Melanocyte of skin (primary cell): Measurements from ENCODE around the gene ST7L. TPM values are rescaled to one million over a fixed set of nuclear protein-coding genes. Genes with fewer than 3 reads are reported as not detected.

ENCODE experiments used
- small RNA-seq, 2 donors: library from RNA; depleted of rRNA; stranded (forward); fragments of <200 nt; gene quantifications; one replicate each; pipeline ENCODE3, GENCODE V24; 2012
- total RNA-seq, 2 donors: library from RNA; depleted of rRNA; stranded (reverse); fragments of >200 nt; gene quantifications; 2 replicates each; pipeline ENCODE4 v1.2.3, GENCODE V29; 2012

ST7L gene
- total RNA-seq: 10 to 100 TPM; 20.6 to 26.6 TPM

GRCh38 chr1:112618721-112619517, at the start of gene ST7L:
Gene ST7L, minus strand, starts transcription at chr1:112619141. Its CDS starts 28 bp downstream, at chr1:112619113.

GRCh38 chr1:112619518-112620376, 806 bp upstream of the ST7L start, which contains the start of gene CAPZA1:
Gene CAPZA1, plus strand, starts transcription at chr1:112619832. Its CDS starts 13 bp downstream, at chr1:112619845.

DNA sequence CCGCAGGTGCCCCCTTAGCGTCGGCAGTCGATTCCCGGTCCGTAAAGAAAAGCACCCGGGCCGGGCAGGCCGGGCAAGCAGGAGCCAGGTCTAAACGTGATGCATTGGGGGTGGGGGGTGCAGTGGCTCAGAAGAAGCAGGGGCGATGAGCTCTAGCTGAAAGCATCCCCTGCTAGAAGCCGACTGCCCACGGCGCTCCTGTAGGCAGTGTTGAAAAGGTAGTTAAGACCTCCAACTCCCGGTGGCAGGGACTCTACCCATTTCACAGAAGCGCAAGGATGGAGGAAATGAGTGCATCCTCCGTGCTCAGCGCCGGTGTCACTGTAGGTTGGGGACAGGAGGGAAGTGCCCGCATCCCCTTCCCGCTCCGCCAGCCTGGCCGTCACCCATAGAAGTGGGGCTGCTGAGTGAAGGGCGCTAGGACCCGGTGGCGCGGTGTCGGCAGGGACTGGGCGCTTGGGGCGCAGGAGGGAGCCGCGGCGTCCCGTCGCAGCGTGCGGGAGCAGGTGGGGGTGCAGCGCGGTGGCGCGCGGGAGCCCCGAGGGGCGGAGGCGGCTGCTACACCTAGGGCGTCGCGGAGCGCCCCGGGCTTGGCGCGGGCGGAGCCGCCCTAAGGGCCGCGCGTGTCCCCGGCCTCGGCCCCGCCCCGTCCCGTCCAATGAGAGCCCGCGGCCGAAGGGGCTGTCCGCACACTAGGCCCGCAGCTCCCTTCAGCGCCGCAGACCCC, 110.5 kb downstream of the ST7L start, which contains the start of gene WNT2B:
Gene WNT2B, plus strand, starts transcription at position 688 of the 727 bp plus-strand sequence. CDS start 298 bp downstream, outside the sequence.

Small RNA genes within 50 kb of the gene (small RNA-seq; reads per million reads assigned to genes)
- gene RNU7-70P: 0 to 0.09 reads per million in 2 donors

Other genes starting within 250 kb of the ST7L start
- gene CTTNBP2NL, start 222.9 kb downstream of the ST7L start, total RNA-seq: 10 to 100 TPM; 11.4 to 11.7 TPM
- under 1 TPM; 0.33 to 0.34 TPM for gene WNT2B, start 110.2 kb downstream of the ST7L start, total RNA-seq
- 100 to 1,000 TPM; 108 to 178 TPM for gene CAPZA1, start 691 bp upstream of the ST7L start, total RNA-seq
- gene MOV10, start 55.5 kb upstream of the ST7L start, total RNA-seq: 10 to 100 TPM; 47.1 to 80.9 TPM
- gene RHOC, start 88.0 kb upstream of the ST7L start, total RNA-seq: 100 to 1,000 TPM; 199 to 233 TPM
- gene PPM1J, start 96.2 kb upstream of the ST7L start, total RNA-seq: under 1 TPM in 1 of 2 donors, not detected in 1; 0.33 TPM